ENCODE measurements around the gene ACOT8. TPM values are rescaled to one million over a fixed set of nuclear protein-coding genes. Genes with fewer than 3 reads are reported as not detected.

ACOT8 gene
- total and polyA plus RNA-seq, 10 donors, result 19.4 to 37.4 (median 28.9) TPM

DNA sequence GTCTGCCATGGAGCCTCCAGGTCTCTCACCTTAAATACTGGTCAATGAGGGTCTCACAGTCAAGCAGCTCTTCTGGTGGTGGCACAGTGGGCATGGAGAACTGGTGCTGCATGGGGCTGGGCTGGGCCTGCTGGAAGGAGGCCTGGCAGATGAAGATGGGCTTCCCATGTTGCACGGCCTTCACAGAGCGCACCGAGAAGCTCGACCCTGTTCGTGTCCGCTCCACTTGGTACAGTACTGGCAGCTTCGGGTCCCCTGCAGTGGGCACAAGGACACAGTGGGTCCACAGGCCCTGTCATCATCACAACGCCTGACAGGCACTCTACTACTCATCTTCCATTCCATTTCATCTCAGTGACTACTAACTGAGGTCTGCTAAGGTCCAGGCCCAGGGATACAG, 8.8 kb downstream of the ACOT8 start:
- no peak for DNase-seq
- H3K9me3 ChIP-seq, result no peaks in the 10 kb centered on the region
- WGBS, 5 donors, result 94 to 100% (median 96%) methylated on average over 5 to 8 of the region's 8 CpGs
- intact Hi-C loops (cut with DNase I; ENCODE audit: low total_unique reads), result no loop called here
- H3K27me3 ChIP-seq (replicated peaks in 1 of 7), result no peaks in the 10 kb centered on the region
- H3K36me3 ChIP-seq, result peaks cover 0 to 100% (median 68%) of the 10 kb centered on the region in 6 donors
- H3K4me3 ChIP-seq, result no peak overlapping the region
- TF ChIP-seq, protein P1, sequence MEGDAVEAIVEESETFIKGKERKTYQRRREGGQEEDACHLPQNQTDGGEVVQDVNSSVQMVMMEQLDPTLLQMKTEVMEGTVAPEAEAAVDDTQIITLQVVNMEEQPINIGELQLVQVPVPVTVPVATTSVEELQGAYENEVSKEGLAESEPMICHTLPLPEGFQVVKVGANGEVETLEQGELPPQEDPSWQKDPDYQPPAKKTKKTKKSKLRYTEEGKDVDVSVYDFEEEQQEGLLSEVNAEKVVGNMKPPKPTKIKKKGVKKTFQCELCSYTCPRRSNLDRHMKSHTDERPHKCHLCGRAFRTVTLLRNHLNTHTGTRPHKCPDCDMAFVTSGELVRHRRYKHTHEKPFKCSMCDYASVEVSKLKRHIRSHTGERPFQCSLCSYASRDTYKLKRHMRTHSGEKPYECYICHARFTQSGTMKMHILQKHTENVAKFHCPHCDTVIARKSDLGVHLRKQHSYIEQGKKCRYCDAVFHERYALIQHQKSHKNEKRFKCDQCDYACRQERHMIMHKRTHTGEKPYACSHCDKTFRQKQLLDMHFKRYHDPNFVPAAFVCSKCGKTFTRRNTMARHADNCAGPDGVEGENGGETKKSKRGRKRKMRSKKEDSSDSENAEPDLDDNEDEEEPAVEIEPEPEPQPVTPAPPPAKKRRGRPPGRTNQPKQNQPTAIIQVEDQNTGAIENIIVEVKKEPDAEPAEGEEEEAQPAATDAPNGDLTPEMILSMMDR (IDR thresholded peaks at IDR 0.05 in 8 of 11, conservative IDR thresholded peaks at IDR 0.05 in 3 of 11), result no peak
- TF ChIP-seq POLR2AphosphoS5 (IDR thresholded peaks at IDR 0.05) (peak in 2 of 3 donors; percentile 23 to 44), POLR2A (IDR thresholded peaks at IDR 0.05) (no peak)
- no peak overlapping the region for H3K27ac ChIP-seq
- H3K4me1 ChIP-seq, result peaks cover 0 to 22% (median under 1%) of the 10 kb centered on the region in 6 donors

DNA sequence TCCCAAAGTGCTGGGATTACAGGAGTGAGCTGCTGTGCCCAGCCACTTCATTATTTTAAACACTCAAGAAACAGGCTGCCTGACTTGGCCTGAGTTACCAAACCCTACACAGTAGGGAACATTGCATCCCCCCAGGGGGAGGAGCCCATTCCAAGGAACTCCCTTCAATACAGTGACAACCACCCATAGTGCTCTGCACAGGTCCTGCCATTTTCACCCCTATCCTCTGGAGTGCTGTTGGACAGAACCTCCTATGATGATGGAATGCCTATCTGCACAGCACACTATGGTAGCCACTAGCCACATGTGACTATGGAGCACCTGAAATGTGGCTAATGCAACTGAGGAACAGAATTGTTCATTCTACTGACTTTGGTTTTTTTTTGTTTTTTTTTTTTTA, 11.7 kb downstream of the ACOT8 start:
- peak; percentile 2 for DNase-seq
- Histone ChIP-seq H3K4me3 (no peak overlapping the region), H3K27me3 (replicated peaks in 1 of 7) (no peaks in the 10 kb centered on the region), H3K36me3 (peaks cover 3 to 100% (median 70%) of the 10 kb centered on the region in 6 donors), H3K9me3 (no peaks in the 10 kb centered on the region), H3K27ac (no peak overlapping the region), H3K4me1 (peaks cover 9 to 29% (median 17%) of the 10 kb centered on the region in 6 donors)
- intact Hi-C loops (cut with DNase I; ENCODE audit: low total_unique reads), result no loop called here
- no peak for TF ChIP-seq POLR2AphosphoS5 (IDR thresholded peaks at IDR 0.05)
- TF ChIP-seq POLR2A (IDR thresholded peaks at IDR 0.05), result no peak
- TF ChIP-seq, protein P1 (IDR thresholded peaks at IDR 0.05 in 8 of 11, conservative IDR thresholded peaks at IDR 0.05 in 3 of 11), result no peak

DNA sequence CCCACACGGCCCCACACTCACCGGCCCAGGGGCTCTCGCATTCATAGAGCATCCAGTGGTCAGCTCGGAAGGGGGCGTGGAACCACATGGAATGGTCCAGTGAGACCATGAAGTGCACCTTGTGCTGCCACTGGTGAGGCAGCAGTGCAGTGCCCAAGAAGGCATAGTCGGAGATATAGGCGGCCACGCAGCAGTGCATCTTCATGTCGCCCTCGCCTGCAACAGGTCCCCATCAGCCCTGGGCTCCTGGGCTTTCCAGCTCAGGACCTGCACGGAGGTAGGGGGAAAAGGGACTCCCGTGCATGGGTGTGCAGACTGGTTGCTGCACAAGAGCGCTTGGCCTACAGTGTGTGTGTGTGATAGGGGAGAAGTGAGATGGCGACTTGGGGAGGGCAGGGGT, 13.7 kb downstream of the ACOT8 start:
- H3K27ac ChIP-seq, result peak overlapping the region in 3 of 8 donors; percentile 63 to 78 (median 66)
- no peak for DNase-seq
- TF ChIP-seq, protein P1 (IDR thresholded peaks at IDR 0.05 in 8 of 11, conservative IDR thresholded peaks at IDR 0.05 in 3 of 11), result no peak
- peak; percentile 4 to 58 (median 42) for TF ChIP-seq POLR2AphosphoS5 (IDR thresholded peaks at IDR 0.05)
- peaks cover 3 to 100% (median 65%) of the 10 kb centered on the region in 6 donors for H3K36me3 ChIP-seq
- H3K4me1 ChIP-seq, result peaks cover 9 to 45% (median 17%) of the 10 kb centered on the region in 6 donors
- no peaks in the 10 kb centered on the region for H3K27me3 ChIP-seq (replicated peaks in 1 of 7)
- no peaks in the 10 kb centered on the region for H3K9me3 ChIP-seq
- no peak overlapping the region for H3K4me3 ChIP-seq
- WGBS, 5 donors, result 89 to 96% (median 94%) methylated on average over 13 to 14 of the region's 14 CpGs
- intact Hi-C loops (cut with DNase I; ENCODE audit: low total_unique reads), result no loop called here

DNA sequence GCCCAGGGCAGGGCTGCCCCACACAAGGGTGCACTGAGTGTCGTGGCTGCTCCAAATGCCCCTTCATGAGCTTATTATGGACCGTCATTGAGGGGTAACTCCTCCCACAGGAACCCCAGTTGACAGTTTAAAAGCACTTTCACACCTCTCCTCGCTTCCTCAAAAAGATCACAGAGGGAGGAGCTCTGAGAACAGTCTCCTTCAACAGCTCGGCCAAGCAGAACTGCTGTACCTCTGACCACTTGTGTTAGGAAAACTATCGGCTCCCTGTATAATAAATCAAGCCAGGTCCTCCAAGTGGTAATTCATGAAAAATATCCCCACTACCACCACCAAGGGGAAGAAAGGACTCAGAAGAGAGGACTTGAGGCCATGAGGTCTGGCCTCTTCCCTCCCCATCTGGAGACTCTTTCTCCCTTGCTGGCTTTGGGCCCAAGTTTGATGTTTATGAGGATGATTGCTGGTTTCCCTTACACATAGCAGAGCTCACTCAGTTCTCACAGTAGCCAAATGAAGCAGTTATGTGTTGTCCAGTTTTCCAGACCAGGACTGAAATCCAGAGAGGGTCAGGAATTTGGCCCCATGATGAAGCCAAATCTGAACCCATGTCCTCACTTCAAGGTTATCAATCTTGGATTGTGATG, 14.9 kb downstream of the ACOT8 start:
- H3K27ac ChIP-seq, result peak overlapping the region; percentile 9 to 78 (median 52)
- H3K36me3 ChIP-seq, result peaks cover 3 to 96% (median 59%) of the 10 kb centered on the region in 6 donors
- 6 to 30% (median 25%) methylated on average over 1 to 5 of the region's 5 CpGs for WGBS, 5 donors
- TF ChIP-seq, protein P1 (IDR thresholded peaks at IDR 0.05 in 8 of 11, conservative IDR thresholded peaks at IDR 0.05 in 3 of 11), result no peak
- TF ChIP-seq POLR2A (IDR thresholded peaks at IDR 0.05) (no peak), POLR2AphosphoS5 (IDR thresholded peaks at IDR 0.05) (no peak)
- peaks cover 9 to 48% (median 19%) of the 10 kb centered on the region in 6 donors for H3K4me1 ChIP-seq
- H3K27me3 ChIP-seq (replicated peaks in 1 of 7), result no peaks in the 10 kb centered on the region
- H3K9me3 ChIP-seq, result no peaks in the 10 kb centered on the region
- intact Hi-C loops (cut with DNase I; ENCODE audit: low total_unique reads), result no loop called here
- H3K4me3 ChIP-seq, result no peak overlapping the region
- DNase-seq, result no peak

Measured in spleen (tissue), 11 donors.